Fibroblast of the aortic adventitia (primary cell): Measurements from ENCODE around the gene ASB8. TPM values are rescaled to one million over a fixed set of nuclear protein-coding genes. Genes with fewer than 3 reads are reported as not detected.

ENCODE experiments used
- DNase-seq: peaks from one replicate; pipeline ENCODE4 v3.0.0-alpha.2; 2010; ENCODE audit warnings: low read depth
- H3K4me3 ChIP-seq: 2 replicates; pipeline ENCODE4 v1.5.1; 2011; ENCODE audit warnings: low read depth, mild to moderate bottlenecking, control low read depth, low read length, moderate library complexity
- CTCF ChIP-seq: IDR thresholded peaks from 2 replicates; pipeline ENCODE4 v1.5.1; 2011; ENCODE audit warnings: mild to moderate bottlenecking, low read length, control low read depth, inconsistent platforms; ENCODE audit not compliant: insufficient read depth
- small RNA-seq: library from RNA; depleted of rRNA; stranded (forward); fragments of <200 nt; gene quantifications from one replicate; pipeline ENCODE3, GENCODE V24; 2012
- total RNA-seq: library from RNA; depleted of rRNA; stranded (reverse); fragments of >200 nt; gene quantifications from 2 replicates; pipeline ENCODE4 v1.2.3, GENCODE V29; 2012; ENCODE audit warnings: low replicate concordance

ASB8 gene
- total RNA-seq, 1 donor: 29.7 TPM

- DNase-seq: no peak
- no peak for TF ChIP-seq CTCF
- peak overlapping the region; percentile 88 for H3K4me3 ChIP-seq
Observed at GRCh38 chr12:48106681-48107613, 50.4 kb downstream of the ASB8 start.

DNA sequence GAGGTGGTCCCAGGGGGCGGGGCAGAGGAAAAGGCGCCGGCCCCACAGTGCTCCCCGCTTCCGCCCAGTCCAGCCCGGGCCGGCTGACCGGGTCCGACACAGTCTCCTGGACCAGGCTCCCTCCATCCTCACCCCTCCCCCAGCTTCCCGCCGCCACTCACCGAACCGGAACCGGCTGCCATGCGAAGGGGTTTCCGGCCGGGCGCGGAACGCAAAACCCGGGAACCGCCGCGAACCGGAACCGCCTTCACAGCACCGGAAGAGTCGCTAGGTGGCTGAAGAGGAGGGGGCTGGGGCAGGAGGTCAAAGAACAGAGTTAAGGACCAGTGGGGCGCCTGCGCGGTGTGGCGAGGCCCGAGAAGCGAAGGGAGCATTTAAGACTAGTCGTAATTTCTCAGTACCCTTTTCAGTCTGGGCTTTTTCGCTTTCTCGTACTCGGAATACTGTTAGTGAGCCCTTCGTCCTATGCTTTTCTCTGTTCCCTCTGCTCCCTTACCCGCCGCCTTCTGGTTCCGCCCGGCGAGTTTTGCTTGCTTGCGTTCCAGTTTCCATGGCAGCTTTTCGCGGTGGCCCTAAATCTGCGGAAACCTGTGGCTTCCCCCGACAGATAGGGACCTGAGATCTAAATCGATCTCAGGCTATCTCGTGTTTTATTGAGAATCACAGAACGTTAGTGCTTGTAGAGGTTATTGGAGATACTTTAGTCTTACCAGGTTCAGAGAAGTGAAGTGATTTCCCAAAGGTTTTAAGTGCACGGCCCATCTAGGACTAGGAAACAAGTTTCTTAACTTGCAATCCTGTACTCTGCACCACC, 51.2 kb downstream of the ASB8 start, which contains the start of gene SENP1:
Gene SENP1 (minus strand): TSS at position 213 of the 814 bp plus-strand sequence. CDS start 4,607 bp downstream, outside the sequence.
- TF ChIP-seq CTCF: peak; percentile 39
- peak within 1 kb of the TSS; percentile 88 for H3K4me3 ChIP-seq
- DNase-seq: peak; percentile 90

- peak overlapping the region; percentile 88 for H3K4me3 ChIP-seq
- TF ChIP-seq CTCF: no peak
- DNase-seq: peak; percentile 13
Observed at GRCh38 chr12:48105321-48105866, 51.9 kb downstream of the ASB8 start.

DNA sequence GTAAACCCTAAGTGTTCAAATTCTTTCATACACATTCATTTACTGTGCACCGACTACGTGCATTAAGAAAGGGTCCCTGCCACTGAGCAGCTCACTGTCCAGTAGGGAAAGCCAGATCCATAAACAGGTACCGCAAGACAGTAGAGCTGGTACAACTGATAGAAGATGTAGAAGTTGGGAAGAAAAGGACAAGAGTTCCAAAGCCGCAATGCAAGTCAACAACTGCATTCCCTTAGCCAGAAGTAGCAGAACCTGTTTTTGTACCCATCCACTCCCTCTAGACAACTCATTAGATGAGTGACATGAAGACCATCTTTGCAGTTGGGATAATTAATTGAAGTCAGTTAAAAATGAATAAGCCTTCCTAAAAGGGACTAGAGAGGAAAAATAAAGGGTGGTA, 52.8 kb downstream of the ASB8 start:
- DNase-seq: no peak
- peak overlapping the region; percentile 88 for H3K4me3 ChIP-seq
- TF ChIP-seq CTCF: no peak

Small RNAs within 50 kb of the gene (small RNA-seq; reads per million reads assigned to genes)
- gene MIR6505: 1.1 reads per million, percentile 41 among the genes with 10 or more reads in this experiment

Other genes starting within 250 kb of the ASB8 start
- gene TMEM106C, start 193.9 kb downstream of the ASB8 start, total RNA-seq: 13.4 and 90.7 TPM in 2 replicates
- gene COL2A1, start 153.0 kb downstream of the ASB8 start, total RNA-seq: not detected in 2 replicates
- gene SENP1, start 51.4 kb downstream of the ASB8 start, total RNA-seq: 33.8 and 43.8 TPM in 2 replicates
- 50.5 and 93.8 TPM in 2 replicates for gene PFKM, start 38.2 kb downstream of the ASB8 start, total RNA-seq
- gene CCDC184, start 26.1 kb upstream of the ASB8 start, total RNA-seq: 0.63 and 1.1 TPM in 2 replicates
- not detected in 2 replicates for gene OR10AD1, start 45.8 kb upstream of the ASB8 start, total RNA-seq
- gene ZNF641, start 193.4 kb upstream of the ASB8 start, total RNA-seq: 6.3 and 9.9 TPM in 2 replicates